HuH-7.5 (cell line): ENCODE results near the gene LMO1.
A peak's percentile ranks its signal among the peaks of the same experiment; 100 is the strongest.

Source experiments
- DNase-seq: peaks from one replicate; pipeline ENCODE4 v3.0.0; 2011; ENCODE audit warnings: low spot score

Gene LMO1

DNA sequence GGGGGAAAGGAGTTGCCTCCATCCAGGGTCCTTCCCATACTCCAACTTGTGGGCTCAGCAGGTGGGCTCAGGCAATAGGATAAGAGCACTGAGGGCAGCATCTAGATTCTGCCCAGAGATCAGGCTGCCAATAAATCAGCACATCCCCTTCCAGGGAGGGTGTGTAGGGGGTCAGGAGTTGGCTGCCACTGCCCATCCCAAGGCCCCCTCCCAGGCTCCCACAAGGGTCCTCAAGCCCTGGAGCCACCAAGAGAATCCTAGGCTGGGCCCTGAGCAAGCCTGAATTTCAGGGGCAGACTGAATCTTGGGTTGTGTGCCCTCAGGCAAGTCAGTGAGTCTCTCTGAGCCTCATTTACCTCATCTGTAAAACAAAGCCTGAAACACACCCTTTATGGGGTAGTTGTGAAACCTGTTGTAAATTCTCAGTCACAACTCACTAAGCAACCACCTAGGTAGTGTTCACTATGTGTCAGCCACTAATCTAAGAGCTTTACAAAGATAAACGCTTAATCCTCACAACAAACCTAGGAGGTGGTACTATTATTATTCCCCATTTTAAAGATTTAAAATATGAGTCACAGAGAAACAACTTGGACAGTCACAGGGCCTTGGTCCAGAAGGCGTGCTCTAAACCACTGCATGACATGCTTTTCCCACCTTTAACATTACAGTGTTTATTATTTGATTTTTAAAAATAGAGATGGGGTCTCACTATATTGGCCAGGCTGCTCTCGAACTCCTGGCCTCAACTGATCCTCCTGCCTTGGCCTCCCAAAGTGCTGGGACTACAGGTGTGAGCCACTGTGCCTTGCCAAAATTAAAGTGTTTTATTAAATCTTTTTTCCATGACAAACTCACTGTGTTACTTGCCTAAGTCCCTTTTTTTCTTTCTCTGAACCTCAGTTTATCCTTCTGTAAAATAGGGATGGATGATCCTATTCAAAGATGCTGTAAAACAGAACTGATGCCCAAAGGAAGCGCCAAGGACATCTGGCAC lies 36.2 kb downstream of the LMO1 start:
- no peak for DNase-seq

GRCh38 chr11:8225589-8226036 lies 38.1 kb downstream of the LMO1 start:
- peak; percentile 87 for DNase-seq

- DNase-seq: no peak
These were observed 39.0 kb downstream of the LMO1 start for GRCh38 chr11:8224711-8225110.

DNA sequence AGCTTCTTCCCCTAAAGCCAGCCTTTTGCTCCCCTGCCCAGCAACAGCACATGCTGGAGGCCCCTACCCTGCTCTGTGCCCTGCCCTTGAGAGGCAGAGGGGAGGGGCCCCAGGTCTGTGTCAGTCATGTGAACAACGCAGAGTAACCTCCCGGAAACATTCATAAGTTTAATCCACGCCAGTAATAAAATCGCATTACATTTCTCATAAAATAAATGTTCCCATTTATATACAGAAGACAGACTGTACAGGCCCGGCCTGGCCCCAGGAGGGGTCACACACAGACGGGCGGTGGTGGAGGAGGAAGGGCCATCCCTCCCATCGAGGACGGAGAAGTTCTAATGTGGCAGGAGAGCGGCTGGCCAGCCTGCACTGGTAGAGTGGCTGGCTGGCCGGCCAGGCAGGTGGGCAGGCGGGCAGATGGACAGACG lies 39.5 kb downstream of the LMO1 start:
- DNase-seq: no peak

- DNase-seq: no peak
These were observed 40.2 kb downstream of the LMO1 start for GRCh38 chr11:8223513-8223900.

- no peak for DNase-seq
These were observed 40.7 kb downstream of the LMO1 start for GRCh38 chr11:8222820-8223512.

DNA sequence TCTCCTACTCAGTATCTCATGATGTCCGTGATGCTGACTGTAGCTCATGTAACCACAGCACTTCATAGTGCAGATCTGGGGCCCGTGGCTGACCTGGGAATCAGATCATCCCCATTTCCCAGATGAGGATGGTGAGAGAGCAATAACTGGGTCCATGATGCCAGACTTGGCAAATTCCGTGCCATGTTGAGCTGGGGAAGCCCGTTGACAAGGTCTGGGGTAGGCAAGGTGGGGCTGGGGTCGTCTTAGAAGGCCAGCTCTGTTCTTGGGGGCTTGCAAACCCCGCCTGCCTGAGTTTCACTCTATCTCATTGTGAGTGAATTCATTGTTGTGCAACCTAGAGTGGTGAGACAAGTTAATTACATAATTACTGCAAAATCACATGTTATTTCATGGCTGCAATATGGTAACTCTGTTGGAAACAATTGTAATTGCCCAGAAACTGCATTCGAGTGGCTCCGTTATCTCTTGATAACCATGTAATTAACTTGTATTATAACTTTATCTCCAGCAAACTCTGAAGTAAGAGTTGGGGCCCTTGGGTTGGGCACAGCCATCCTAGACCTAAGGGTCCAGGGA lies 41.7 kb downstream of the LMO1 start:
- no peak for DNase-seq

GRCh38 chr11:8221046-8221723 lies 42.5 kb downstream of the LMO1 start:
- DNase-seq: no peak

DNA sequence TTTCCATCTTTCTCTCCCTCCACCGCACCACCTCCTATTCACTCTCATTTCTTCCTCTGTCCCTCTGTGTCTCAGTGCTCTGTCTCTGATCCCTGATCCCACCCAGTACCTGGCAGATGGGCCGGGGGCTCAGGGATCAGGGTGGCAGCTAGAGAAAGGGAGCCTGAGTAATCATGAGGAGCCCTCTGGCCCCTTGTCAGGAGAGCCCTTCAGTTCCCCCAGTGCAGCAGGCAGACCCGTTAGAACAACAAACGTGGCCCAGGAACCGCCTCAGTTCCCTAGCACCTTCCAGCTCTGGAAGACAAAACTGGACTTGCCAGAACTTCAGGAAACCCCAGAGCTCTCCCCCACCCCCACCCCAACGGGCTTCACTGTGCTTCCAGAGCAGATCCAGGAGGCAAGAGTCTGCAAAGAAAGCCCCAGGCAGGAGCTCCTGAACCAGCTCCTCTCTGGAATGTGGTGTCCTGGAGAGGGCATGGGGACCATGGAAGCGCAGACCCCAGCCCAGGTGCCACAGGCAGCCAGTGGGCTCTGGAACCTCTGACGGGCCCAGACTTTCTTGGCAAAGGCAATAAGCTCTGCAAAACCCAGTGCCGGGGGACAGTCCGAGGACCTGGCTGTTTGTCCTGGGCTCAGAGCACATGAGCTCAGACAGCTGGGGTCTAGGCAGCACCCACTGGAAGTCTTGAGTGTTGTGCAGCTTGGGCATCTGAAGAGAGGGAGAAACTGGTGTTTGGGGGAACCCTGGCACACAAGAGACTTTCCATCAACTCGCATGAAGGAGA lies 43.2 kb downstream of the LMO1 start:
- DNase-seq: no peak

- peak; percentile 63 for DNase-seq
These were observed 44.2 kb downstream of the LMO1 start for GRCh38 chr11:8219257-8220021.

GRCh38 chr11:8218840-8219239 lies 44.8 kb downstream of the LMO1 start:
- DNase-seq: no peak

DNA sequence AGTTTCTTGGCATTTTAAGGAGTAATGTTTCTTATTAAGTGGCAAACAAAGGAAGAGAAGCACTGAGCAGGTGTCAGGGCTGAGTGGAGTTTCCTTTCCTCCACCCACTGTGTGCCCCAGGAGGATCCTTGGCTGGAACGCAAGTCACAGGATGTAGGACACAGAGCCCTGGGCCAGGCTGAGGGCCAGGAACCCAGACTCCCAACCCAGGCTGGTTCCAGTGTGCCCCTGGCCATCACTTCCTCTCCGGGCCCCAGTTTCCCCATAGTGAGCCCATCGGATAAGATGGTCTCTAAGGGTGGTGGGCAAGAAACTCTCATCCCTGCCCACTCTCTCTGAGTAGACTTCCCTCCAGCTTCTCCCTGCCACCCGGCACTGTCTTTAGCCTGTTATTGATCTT lies 45.3 kb downstream of the LMO1 start:
- no peak for DNase-seq

GRCh38 chr11:8217926-8218325 lies 45.8 kb downstream of the LMO1 start:
- DNase-seq: no peak

DNA sequence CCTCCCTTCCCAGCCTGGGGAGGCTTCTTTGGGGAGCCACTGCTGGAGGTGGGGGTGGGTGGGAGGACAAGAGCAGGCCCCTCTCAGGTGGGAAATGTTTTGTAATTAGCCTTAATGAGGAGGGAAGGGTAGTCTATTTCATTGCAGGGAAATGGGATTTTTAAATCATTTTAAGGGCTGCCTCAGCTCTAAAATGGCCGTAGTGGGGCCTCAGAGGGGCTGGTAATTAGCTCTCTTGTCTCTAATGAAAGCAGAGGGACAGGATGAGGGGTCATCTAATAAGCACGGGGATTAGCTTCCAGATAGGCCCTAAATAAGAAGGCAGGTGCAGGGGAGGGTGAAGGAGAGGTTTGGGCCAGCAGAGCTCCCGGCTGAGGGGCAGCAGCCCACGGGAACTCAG lies 46.5 kb downstream of the LMO1 start:
- DNase-seq: no peak

GRCh38 chr11:8213376-8213775 lies 50.3 kb downstream of the LMO1 start:
- no peak for DNase-seq

DNA sequence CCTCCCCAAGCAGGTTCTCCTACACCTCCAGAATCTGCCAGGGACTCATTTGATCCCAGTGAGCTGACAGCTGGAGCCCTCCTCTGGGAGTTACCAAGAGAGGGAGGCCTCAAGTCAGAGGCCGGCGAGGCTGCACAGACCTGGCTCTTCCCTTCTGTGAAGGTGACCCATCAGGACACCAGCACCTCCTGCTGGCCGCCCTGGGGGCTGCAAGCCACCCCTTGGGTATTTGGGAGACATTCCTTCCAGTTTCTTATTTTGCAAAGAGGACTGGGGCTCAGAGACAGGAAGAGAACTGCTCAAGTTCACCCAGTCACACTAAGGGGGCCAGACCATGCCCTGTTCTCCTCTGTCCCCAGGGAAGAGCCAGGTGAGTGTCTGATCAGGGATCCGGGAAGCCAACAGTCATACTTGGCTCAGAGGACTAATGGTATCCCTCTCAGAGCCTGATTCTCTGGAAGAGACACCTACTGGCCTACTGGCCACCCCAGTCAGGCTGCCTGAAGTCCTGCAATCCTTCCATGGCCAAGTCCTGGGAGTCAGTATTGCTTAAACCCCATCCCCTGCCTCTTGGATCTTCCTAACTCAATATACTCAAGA lies 54.4 kb downstream of the LMO1 start:
- no peak for DNase-seq

GRCh38 chr11:8207080-8208000 lies 56.3 kb downstream of the LMO1 start:
- no peak for DNase-seq

- DNase-seq: no peak
These were observed 57.2 kb downstream of the LMO1 start for GRCh38 chr11:8206251-8207079.
